H9 (cell line): ENCODE data around the gene FNIP1. TPM values are rescaled to one million over a fixed set of nuclear protein-coding genes. Genes with fewer than 3 reads are reported as not detected.

ENCODE experiments used
- DNase-seq: peaks from one replicate; pipeline ENCODE4 v3.0.0-alpha.2; 2017
- H2AFZ ChIP-seq: one replicate; pipeline ENCODE4 v1.6.1; 2013; ENCODE audit warnings: mild to moderate bottlenecking, low read length, control low read depth, moderate library complexity
- H2AK5ac ChIP-seq: 2 replicates; pipeline ENCODE4 v1.6.1; 2013; ENCODE audit warnings: low read length, control low read depth, mixed read lengths; ENCODE audit not compliant: insufficient read length
- H2BK120ac ChIP-seq: one replicate; pipeline ENCODE4 v1.6.1; 2013; ENCODE audit warnings: low read depth, mild to moderate bottlenecking, low read length, control low read depth, inconsistent platforms; ENCODE audit not compliant: poor library complexity, severe bottlenecking
- H2BK12ac ChIP-seq: 2 replicates; pipeline ENCODE4 v1.6.1; 2013; ENCODE audit warnings: low read length, control low read depth, mixed read lengths, low read depth; ENCODE audit not compliant: insufficient read length
- H2BK15ac ChIP-seq: 2 replicates; pipeline ENCODE4 v1.6.1; 2013; ENCODE audit warnings: low read depth, low read length, control low read depth
- H2BK20ac ChIP-seq: one replicate; pipeline ENCODE4 v1.6.1; 2013; ENCODE audit warnings: low read depth, mild to moderate bottlenecking, low read length, control low read depth, inconsistent platforms; ENCODE audit not compliant: poor library complexity, severe bottlenecking
- H2BK5ac ChIP-seq: 2 replicates; pipeline ENCODE4 v1.6.1; 2013; ENCODE audit warnings: low read length, control low read depth, mixed read lengths; ENCODE audit not compliant: insufficient read length
- H3K14ac ChIP-seq: 2 replicates; pipeline ENCODE4 v1.6.1; 2013; ENCODE audit warnings: low read length, control low read depth; ENCODE audit not compliant: insufficient read depth
- H3K18ac ChIP-seq: 2 replicates; pipeline ENCODE4 v1.6.1; 2013; ENCODE audit warnings: low read depth, mild to moderate bottlenecking, mixed read lengths, low read length, control low read depth; ENCODE audit not compliant: insufficient read length
- H3K23ac ChIP-seq: 2 replicates; pipeline ENCODE4 v1.6.1; 2013; ENCODE audit warnings: low read length, control low read depth, mixed read lengths, low read depth; ENCODE audit not compliant: insufficient read length
- H3K23me2 ChIP-seq: 2 replicates; pipeline ENCODE4 v1.6.1; 2013; ENCODE audit warnings: low read depth, mild to moderate bottlenecking, mixed read lengths, low read length, control low read depth; ENCODE audit not compliant: insufficient read length, poor library complexity, severe bottlenecking
- H3K27ac ChIP-seq: 2 replicates; pipeline ENCODE4 v1.5.1; 2013; ENCODE audit warnings: low read length, control low read depth, mixed read lengths, low read depth; ENCODE audit not compliant: insufficient read length
- H3K27me3 ChIP-seq: 2 replicates; pipeline ENCODE4 v1.6.1; 2013; ENCODE audit warnings: low read length, control low read depth, inconsistent platforms; ENCODE audit not compliant: insufficient read depth
- H3K4ac ChIP-seq: 2 replicates; pipeline ENCODE4 v1.6.1; 2013; ENCODE audit warnings: low read depth, mild to moderate bottlenecking, control low read depth, inconsistent platforms, low read length, moderate library complexity
- H3K4me1 ChIP-seq: 2 replicates; pipeline ENCODE4 v1.6.1; 2013; ENCODE audit warnings: low read length, control low read depth, inconsistent platforms; ENCODE audit not compliant: insufficient read depth
- H3K4me2 ChIP-seq: 2 replicates; pipeline ENCODE4 v1.6.1; 2013; ENCODE audit warnings: low read length, control low read depth, mixed read lengths; ENCODE audit not compliant: insufficient read length, insufficient read depth
- H3K56ac ChIP-seq: 2 replicates; pipeline ENCODE4 v1.6.1; 2013; ENCODE audit warnings: low read depth, mild to moderate bottlenecking, mixed read lengths, low read length, control low read depth; ENCODE audit not compliant: insufficient read length
- H3K79me1 ChIP-seq: 2 replicates; pipeline ENCODE4 v1.6.1; 2013; ENCODE audit warnings: low read depth, mild to moderate bottlenecking, moderate library complexity, low read length, control low read depth, inconsistent platforms; ENCODE audit not compliant: insufficient read depth, poor library complexity, severe bottlenecking
- H3K79me2 ChIP-seq: 2 replicates; pipeline ENCODE4 v1.6.1; 2013; ENCODE audit warnings: low read length, control low read depth, inconsistent platforms; ENCODE audit not compliant: insufficient read depth
- H3K9ac ChIP-seq: 2 replicates; pipeline ENCODE4 v1.6.1; 2013; ENCODE audit warnings: low read length, control low read depth, mixed read lengths; ENCODE audit not compliant: insufficient read length; ENCODE audit errors: extremely low read depth
- H3K9me3 ChIP-seq: one replicate; pipeline ENCODE4 v1.6.1; 2013; ENCODE audit warnings: low read depth, low read length, inconsistent platforms; ENCODE audit not compliant: control insufficient read depth
- H3T11ph ChIP-seq: one replicate; pipeline ENCODE4 v1.6.1; 2013; ENCODE audit warnings: mild to moderate bottlenecking, low read length, control low read depth, inconsistent platforms
- H4K20me1 ChIP-seq: one replicate; pipeline ENCODE4 v1.6.1; 2013; ENCODE audit not compliant: control insufficient read depth, insufficient read length, insufficient read depth
- H4K5ac ChIP-seq: 2 replicates; pipeline ENCODE4 v1.6.1; 2013; ENCODE audit warnings: low read depth, mild to moderate bottlenecking, mixed read lengths, low read length, control low read depth; ENCODE audit not compliant: insufficient read length
- H4K8ac ChIP-seq: replicated peaks from 2 replicates; pipeline ENCODE4 v1.6.1; 2013; ENCODE audit warnings: low read length, control low read depth, mixed read lengths, low read depth; ENCODE audit not compliant: insufficient read length
- H4K91ac ChIP-seq: 2 replicates; pipeline ENCODE4 v1.6.1; 2013; ENCODE audit warnings: low read depth, mild to moderate bottlenecking, moderate library complexity, mixed read lengths, low read length, control low read depth; ENCODE audit not compliant: insufficient read length
- H3K27ac Mint-ChIP-seq, 3 experiments: 2 replicates in 2 of 3; 3 replicates in 1 of 3; pipeline ENCODE4 v1.8.0; 2020 to 2021; ENCODE audit warnings: mixed read lengths in 3 of 3, mild to moderate bottlenecking in 1 of 3, moderate library complexity in 1 of 3
- H3K27me3 Mint-ChIP-seq: 2 replicates; pipeline ENCODE4 v1.8.0; 2021; ENCODE audit warnings: low read depth, mild to moderate bottlenecking, moderate library complexity, mixed read lengths
- H3K36me3 Mint-ChIP-seq, 3 experiments: 2 replicates in 2 of 3; 3 replicates in 1 of 3; pipeline ENCODE4 v1.8.0; 2020 to 2021; ENCODE audit warnings: low read depth in 3 of 3, mixed read lengths in 3 of 3; ENCODE audit not compliant: insufficient read depth in 1 of 3
- H3K4me1 Mint-ChIP-seq, 2 experiments: 2 replicates each; pipeline ENCODE4 v1.8.0; 2020; ENCODE audit warnings: mixed read lengths in 2 of 2
- H3K4me3 Mint-ChIP-seq, 2 experiments: 2 replicates in 1 of 2; 3 replicates in 1 of 2; pipeline ENCODE4 v1.8.0; 2020 to 2021; ENCODE audit warnings: mild to moderate bottlenecking in 2 of 2, mixed read lengths in 2 of 2, moderate library complexity in 1 of 2
- H3K9me3 Mint-ChIP-seq, 2 experiments: 2 replicates in 1 of 2; 3 replicates in 1 of 2; pipeline ENCODE4 v1.8.0; 2020; ENCODE audit warnings: mild to moderate bottlenecking in 2 of 2, mixed read lengths in 2 of 2, moderate library complexity in 1 of 2
- WGBS: extraction: QIAGEN DNeasy Blood & Tissue Kit; methylation state at CpG from one replicate; pipeline ENCODE4 v1.1.7; 2013; ENCODE audit warnings: missing lambda C conversion rate, low lambda C conversion rate, mixed read lengths; ENCODE audit not compliant: insufficient read length; ENCODE audit errors: extremely low coverage; 5-methylcytosine and 5-hydroxymethylcytosine counted together
- total RNA-seq: library from RNA; stranded (reverse); gene quantifications from 2 replicates; pipeline ENCODE4 v1.2.1, GENCODE V29; 2021
- TF ChIP-seq, protein P1 (sequence below): fragments of 200-600 bp; sonication (generic); conservative IDR thresholded peaks from 3 replicates; pipeline ENCODE4 v1.8.0; 2021; ENCODE audit warnings: antibody characterized with exemption, mild to moderate bottlenecking

The FNIP1 gene
- total RNA-seq, 1 experiment from 2014 or later: 13.4 TPM

DNA sequence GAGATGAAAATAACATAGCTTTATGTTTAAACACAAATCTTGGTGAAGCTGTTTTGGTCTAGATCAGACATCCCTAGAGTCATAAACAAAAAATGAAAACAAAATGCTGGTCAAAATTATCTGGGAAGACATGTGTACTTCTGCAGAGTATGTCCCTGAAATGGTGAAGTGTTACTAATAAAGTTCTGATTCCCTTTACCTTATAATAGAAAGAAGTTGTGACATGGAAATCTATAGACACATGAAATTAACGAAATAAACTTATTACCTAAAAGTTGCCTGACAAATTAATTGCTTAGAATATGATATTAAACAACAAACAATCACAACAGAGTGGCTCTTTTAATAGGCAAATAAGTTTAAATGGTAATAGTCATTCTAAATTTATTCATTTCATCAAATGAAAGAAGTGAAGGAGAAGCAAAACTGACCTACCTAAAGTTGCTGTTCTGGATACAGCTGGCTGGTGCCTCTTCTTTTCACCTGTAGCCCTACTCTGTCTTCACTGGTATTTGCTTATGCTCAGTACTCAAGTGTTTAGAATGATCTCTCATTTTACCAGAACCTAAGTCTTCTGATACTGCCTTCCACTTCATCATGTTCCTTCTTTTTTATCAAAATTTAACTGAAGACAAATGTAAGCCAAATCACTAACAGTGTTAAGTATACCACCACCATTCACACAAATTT lies 38.8 kb downstream of the FNIP1 start:
- Histone ChIP-seq H2BK20ac (no peak overlapping the region), H3K4ac (no peak overlapping the region), H3K56ac (no peak overlapping the region), H3K4me2 (no peak overlapping the region), H4K5ac (no peak overlapping the region), H2BK120ac (no peak overlapping the region), H3K27ac (no peak overlapping the region), H2AFZ (no peak overlapping the region), H3T11ph (no peak overlapping the region), H4K8ac (no peak overlapping the region), H4K20me1 (no peaks in the 10 kb centered on the region), H2AK5ac (no peak overlapping the region), H3K23me2 (no peaks in the 10 kb centered on the region), H3K4me1 (no peaks in the 10 kb centered on the region), H3K23ac (no peak overlapping the region), H4K91ac (no peak overlapping the region), H3K9me3 (no peaks in the 10 kb centered on the region), H2BK15ac (no peak overlapping the region), H3K14ac (no peak overlapping the region), H3K18ac (no peak overlapping the region), H2BK5ac (no peak overlapping the region), H3K79me2 (peaks cover 9% of the 10 kb centered on the region; the same call in 1 of the 2 replicates), H2BK12ac (no peak overlapping the region), H3K27me3 (no peaks in the 10 kb centered on the region), H3K79me1 (peaks cover 8% of the 10 kb centered on the region), H3K9ac (no peak overlapping the region)
- Mint-ChIP-seq H3K36me3 (peaks cover 0 to 2% (median 0%) of the 10 kb centered on the region in 3 experiments; a peak in 2 of 7 replicates), H3K9me3 (peaks cover 0 to 3% of the 10 kb centered on the region in 2 experiments; a peak in 2 of 5 replicates), H3K4me1 (peaks cover 3 to 7% of the 10 kb centered on the region in 2 experiments; a peak in 2 of 4 replicates), H3K27me3 (no peaks in the 10 kb centered on the region), H3K27ac (no peak overlapping the region), H3K4me3 (no peak overlapping the region)
- DNase-seq: no peak
- TF ChIP-seq, protein P1, sequence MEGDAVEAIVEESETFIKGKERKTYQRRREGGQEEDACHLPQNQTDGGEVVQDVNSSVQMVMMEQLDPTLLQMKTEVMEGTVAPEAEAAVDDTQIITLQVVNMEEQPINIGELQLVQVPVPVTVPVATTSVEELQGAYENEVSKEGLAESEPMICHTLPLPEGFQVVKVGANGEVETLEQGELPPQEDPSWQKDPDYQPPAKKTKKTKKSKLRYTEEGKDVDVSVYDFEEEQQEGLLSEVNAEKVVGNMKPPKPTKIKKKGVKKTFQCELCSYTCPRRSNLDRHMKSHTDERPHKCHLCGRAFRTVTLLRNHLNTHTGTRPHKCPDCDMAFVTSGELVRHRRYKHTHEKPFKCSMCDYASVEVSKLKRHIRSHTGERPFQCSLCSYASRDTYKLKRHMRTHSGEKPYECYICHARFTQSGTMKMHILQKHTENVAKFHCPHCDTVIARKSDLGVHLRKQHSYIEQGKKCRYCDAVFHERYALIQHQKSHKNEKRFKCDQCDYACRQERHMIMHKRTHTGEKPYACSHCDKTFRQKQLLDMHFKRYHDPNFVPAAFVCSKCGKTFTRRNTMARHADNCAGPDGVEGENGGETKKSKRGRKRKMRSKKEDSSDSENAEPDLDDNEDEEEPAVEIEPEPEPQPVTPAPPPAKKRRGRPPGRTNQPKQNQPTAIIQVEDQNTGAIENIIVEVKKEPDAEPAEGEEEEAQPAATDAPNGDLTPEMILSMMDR: no peak
- WGBS: no CpG with 5 or more reads among the region's 1 CpG
